B cell (primary cell): ENCODE results near the gene UBE2B. TPM values are rescaled to one million over a fixed set of nuclear protein-coding genes. Genes with fewer than 3 reads are reported as not detected.

ENCODE experiments used
- ATAC-seq: fragments of 200-7000 bp; cut with Tn5 transposase; one replicate; pipeline ENCODE4 v1.10.0; 2021; ENCODE audit warnings: low read depth, mild to moderate bottlenecking, moderate number of reproducible peaks, moderate library complexity
- CTCF ChIA-PET: fragments of 350-600 bp; sonication (Branson Sonifier 250); formaldehyde crosslinking; loops from one replicate; lab custom pipeline; 2021; ENCODE audit warnings: antibody characterized with exemption, inconsistent platforms; lab: Charles Lee
- POLR2A ChIA-PET: fragments of 350-600 bp; sonication (Branson Sonifier 250); formaldehyde crosslinking; loops from one replicate; lab custom pipeline; 2021; ENCODE audit warnings: antibody characterized with exemption; lab: Charles Lee
- DNase-seq: peaks from one replicate; pipeline ENCODE4 v3.0.0; 2013
- H2AFZ ChIP-seq: 2 replicates; pipeline ENCODE4 v1.6.1; 2012; ENCODE audit warnings: mild to moderate bottlenecking, low read depth, low read length; ENCODE audit not compliant: insufficient read depth, poor library complexity, severe bottlenecking
- H3K27ac ChIP-seq, 2 donors: 1 replicate in 1 of 2; 2 replicates in 1 of 2; pipeline ENCODE4 v1.5.1; 2012 to 2013; ENCODE audit warnings: low read length in 2 of 2, mild to moderate bottlenecking in 2 of 2, moderate library complexity in 1 of 2
- H3K27me3 ChIP-seq, 4 experiments: fragments of 200-600 bp in 1 of 4; sonication (generic) in 1 of 4; replicated peaks in 1 of 4; 1 replicate in 2 of 4; 2 replicates in 2 of 4; pipeline versions ENCODE4 v1.6.1 to v1.7.0; 2013 to 2016; ENCODE audit warnings: low read length in 3 of 4, mild to moderate bottlenecking in 2 of 4, mixed read lengths in 1 of 4, moderate library complexity in 1 of 4; ENCODE audit not compliant: insufficient read depth in 4 of 4, control insufficient read depth in 3 of 4; ENCODE audit errors: control extremely low read depth in 1 of 4
- H3K36me3 ChIP-seq, 2 experiments: replicated peaks in 1 of 2; 1 replicate in 1 of 2; 2 replicates in 1 of 2; pipeline versions ENCODE4 v1.6.1 to v1.7.1; 2013; ENCODE audit warnings: low read length in 1 of 2; ENCODE audit not compliant: insufficient read depth in 2 of 2, control insufficient read depth in 1 of 2; ENCODE audit errors: control extremely low read depth in 1 of 2, extremely low read depth in 1 of 2
- H3K4me1 ChIP-seq, 2 donors: fragments of 200-600 bp in 1 of 2; sonication (generic) in 1 of 2; 1 replicate in 1 of 2; 2 replicates in 1 of 2; pipeline versions ENCODE4 v1.5.1 to v1.6.1; 2013 to 2017; ENCODE audit warnings: low read length in 2 of 2; ENCODE audit not compliant: control insufficient read depth in 2 of 2, insufficient read depth in 2 of 2
- H3K4me2 ChIP-seq: replicated peaks from 2 replicates; pipeline ENCODE3; 2012; ENCODE audit warnings: mild to moderate bottlenecking, low read depth, low read length; ENCODE audit not compliant: poor library complexity, severe bottlenecking
- H3K4me3 ChIP-seq, 5 experiments: fragments of 200-600 bp in 1 of 5; sonication (generic) in 1 of 5; 1 replicate in 3 of 5; 2 replicates in 2 of 5; pipeline versions ENCODE4 v1.5.1 to v1.7.0; 2011 to 2016; ENCODE audit warnings: low read length in 4 of 5, mild to moderate bottlenecking in 4 of 5, low read depth in 2 of 5, control low read depth in 1 of 5, moderate library complexity in 1 of 5; ENCODE audit not compliant: insufficient read depth in 1 of 5; ENCODE audit errors: control extremely low read depth in 1 of 5, extremely low read depth in 1 of 5
- H3K79me2 ChIP-seq: fragments of 200-600 bp; sonication (generic); one replicate; pipeline ENCODE4 v1.6.0; 2016; ENCODE audit warnings: low read length; ENCODE audit not compliant: control insufficient read depth, insufficient read depth
- H3K9ac ChIP-seq: fragments of 200-600 bp; sonication (generic); 2 replicates; pipeline ENCODE4 v1.6.1; 2017; ENCODE audit warnings: mild to moderate bottlenecking, low read length, moderate library complexity
- H3K9me3 ChIP-seq, 3 donors: one replicate each; pipeline versions ENCODE4 v1.6.1 to v1.7.1; 2013; ENCODE audit warnings: low read length in 2 of 3; ENCODE audit not compliant: control insufficient read depth in 2 of 3, insufficient read depth in 1 of 3; ENCODE audit errors: control extremely low read depth in 1 of 3
- H4K20me1 ChIP-seq: 2 replicates; pipeline ENCODE4 v1.6.0; 2012; ENCODE audit warnings: mild to moderate bottlenecking, low read length; ENCODE audit not compliant: insufficient read depth, control insufficient read depth, poor library complexity, severe bottlenecking
- H3K27ac Mint-ChIP-seq: one replicate; pipeline ENCODE4 v1.8.0; 2021; ENCODE audit warnings: mixed read lengths
- H3K27me3 Mint-ChIP-seq: one replicate; pipeline ENCODE4 v1.8.0; 2021; ENCODE audit warnings: mixed read lengths
- H3K4me1 Mint-ChIP-seq: one replicate; pipeline ENCODE4 v1.8.0; 2021; ENCODE audit warnings: mixed read lengths
- H3K4me3 Mint-ChIP-seq: one replicate; pipeline ENCODE4 v1.8.0; 2021; ENCODE audit warnings: mixed read lengths
- H3K9me3 Mint-ChIP-seq: one replicate; pipeline ENCODE4 v1.8.0; 2022; ENCODE audit warnings: mixed read lengths; ENCODE audit not compliant: insufficient read depth
- EZH2 ChIP-seq: IDR thresholded peaks from 2 replicates; pipeline ENCODE4 v1.6.1; 2012; ENCODE audit warnings: borderline replicate concordance, low read depth, mild to moderate bottlenecking, moderate library complexity, low read length; ENCODE audit not compliant: insufficient read depth, poor library complexity, severe bottlenecking
- WGBS: methylation state at CpG from one replicate; pipeline ENCODE4 v1.1.5; 2013; ENCODE audit warnings: missing lambda C conversion rate; ENCODE audit not compliant: insufficient coverage; 5-methylcytosine and 5-hydroxymethylcytosine counted together
- intact Hi-C: fragments of 100-400 bp; cut with micrococcal nuclease; formaldehyde crosslinking; loops from one replicate; pipeline ENCODE4 v1.10.0; 2022
- polyA plus RNA-seq: library from polyadenylated mRNA; depleted of rRNA; stranded (reverse); fragments of >200 nt; gene quantifications from 2 replicates; pipeline ENCODE4 v1.2.3, GENCODE V29; 2012
- total RNA-seq, 2 donors: library from RNA; stranded (reverse); fragments of 120-200 nt in 1 of 2; gene quantifications; 1 replicate in 1 of 2; 2 replicates in 1 of 2; pipeline versions ENCODE4 v1.2.3 to v1.2.4, GENCODE V29; 2013 to 2022
- TF ChIP-seq, protein P1 (sequence below): fragments of 200-600 bp; IDR thresholded peaks from one replicate; pipeline ENCODE4 v1.8.0; 2022; ENCODE audit warnings: antibody characterized with exemption, mild to moderate bottlenecking

The UBE2B gene
- total and polyA plus RNA-seq, 2 donors (not counting 1 experiment from before 2014, with no cell fraction given) = 23.0 to 106 TPM

GRCh38 chr5:134430001-134430569, 58.7 kb downstream of the UBE2B start:
- DNase-seq = no peak
- Histone ChIP-seq H2AFZ (no peak overlapping the region), H3K9ac (no peak overlapping the region), H3K9me3 (no peaks in the 10 kb centered on the region), H4K20me1 (no peaks in the 10 kb centered on the region), H3K4me1 (no peaks in the 10 kb centered on the region), H3K4me2 (no peak overlapping the region), H3K4me3 (no peak overlapping the region), H3K27me3 (no peaks in the 10 kb centered on the region), H3K27ac (no peak overlapping the region), H3K36me3 (no peaks in the 10 kb centered on the region), H3K79me2 (no peaks in the 10 kb centered on the region)
- ChIA-PET POLR2A (no interaction called here), CTCF (interaction anchor here (1.6 kb wide), 1 partner anchor 16 kb away, joined by 7 read pairs; no protein-coding TSS in a partner anchor)
- H3K9me3 Mint-ChIP-seq = no peaks in the 10 kb centered on the region
- H3K4me3 Mint-ChIP-seq = no peak overlapping the region
- TF ChIP-seq, protein P1, sequence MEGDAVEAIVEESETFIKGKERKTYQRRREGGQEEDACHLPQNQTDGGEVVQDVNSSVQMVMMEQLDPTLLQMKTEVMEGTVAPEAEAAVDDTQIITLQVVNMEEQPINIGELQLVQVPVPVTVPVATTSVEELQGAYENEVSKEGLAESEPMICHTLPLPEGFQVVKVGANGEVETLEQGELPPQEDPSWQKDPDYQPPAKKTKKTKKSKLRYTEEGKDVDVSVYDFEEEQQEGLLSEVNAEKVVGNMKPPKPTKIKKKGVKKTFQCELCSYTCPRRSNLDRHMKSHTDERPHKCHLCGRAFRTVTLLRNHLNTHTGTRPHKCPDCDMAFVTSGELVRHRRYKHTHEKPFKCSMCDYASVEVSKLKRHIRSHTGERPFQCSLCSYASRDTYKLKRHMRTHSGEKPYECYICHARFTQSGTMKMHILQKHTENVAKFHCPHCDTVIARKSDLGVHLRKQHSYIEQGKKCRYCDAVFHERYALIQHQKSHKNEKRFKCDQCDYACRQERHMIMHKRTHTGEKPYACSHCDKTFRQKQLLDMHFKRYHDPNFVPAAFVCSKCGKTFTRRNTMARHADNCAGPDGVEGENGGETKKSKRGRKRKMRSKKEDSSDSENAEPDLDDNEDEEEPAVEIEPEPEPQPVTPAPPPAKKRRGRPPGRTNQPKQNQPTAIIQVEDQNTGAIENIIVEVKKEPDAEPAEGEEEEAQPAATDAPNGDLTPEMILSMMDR = no peak
- TF ChIP-seq EZH2 = no peak
- intact Hi-C loops = no loop called here
- WGBS = no CpG with 5 or more reads among the region's 5 CpGs
- ATAC-seq = no peak
- H3K27me3 Mint-ChIP-seq = no peaks in the 10 kb centered on the region
- no peak overlapping the region for H3K27ac Mint-ChIP-seq
- H3K4me1 Mint-ChIP-seq = no peaks in the 10 kb centered on the region

- ChIA-PET CTCF (interaction anchor here (1.0 kb wide), 1 partner anchor 15 kb away, joined by 4 read pairs; no protein-coding TSS in a partner anchor), POLR2A (interaction anchor here (0.7 kb wide), 1 partner anchor 14 kb away, joined by 4 read pairs; no protein-coding TSS in a partner anchor)
- TF ChIP-seq, protein P1 = no peak
- TF ChIP-seq EZH2 = no peak
- Histone ChIP-seq H4K20me1 (no peaks in the 10 kb centered on the region), H3K79me2 (no peaks in the 10 kb centered on the region), H2AFZ (no peak overlapping the region), H3K9ac (no peak overlapping the region), H3K4me3 (no peak overlapping the region), H3K27ac (no peak overlapping the region), H3K27me3 (no peaks in the 10 kb centered on the region), H3K4me1 (peaks cover 10 to 11% of the 10 kb centered on the region in 2 donors), H3K36me3 (no peaks in the 10 kb centered on the region), H3K9me3 (peaks cover 0 to 3% (median 0%) of the 10 kb centered on the region in 3 donors), H3K4me2 (no peak overlapping the region)
- DNase-seq = no peak
- ATAC-seq = no peak
- intact Hi-C loops = no loop called here
- Mint-ChIP-seq H3K4me1 (peaks cover 13% of the 10 kb centered on the region), H3K9me3 (no peaks in the 10 kb centered on the region), H3K4me3 (no peak overlapping the region), H3K27me3 (no peaks in the 10 kb centered on the region), H3K27ac (no peak overlapping the region)
- WGBS = no CpG with 5 or more reads among the region's 4 CpGs
Measured at GRCh38 chr5:134432174-134432573, 60.8 kb downstream of the UBE2B start.
